HG02981 (cell line): ENCODE results near the gene PGA4.

Source experiments
- ATAC-seq: cut with Tn5 transposase; IDR thresholded peaks from one replicate; pipeline ENCODE4 v1.9.1; 2021; ENCODE audit warnings: mild to moderate bottlenecking, moderate library complexity; ENCODE audit not compliant: unreplicated experiment

Gene PGA4

DNA sequence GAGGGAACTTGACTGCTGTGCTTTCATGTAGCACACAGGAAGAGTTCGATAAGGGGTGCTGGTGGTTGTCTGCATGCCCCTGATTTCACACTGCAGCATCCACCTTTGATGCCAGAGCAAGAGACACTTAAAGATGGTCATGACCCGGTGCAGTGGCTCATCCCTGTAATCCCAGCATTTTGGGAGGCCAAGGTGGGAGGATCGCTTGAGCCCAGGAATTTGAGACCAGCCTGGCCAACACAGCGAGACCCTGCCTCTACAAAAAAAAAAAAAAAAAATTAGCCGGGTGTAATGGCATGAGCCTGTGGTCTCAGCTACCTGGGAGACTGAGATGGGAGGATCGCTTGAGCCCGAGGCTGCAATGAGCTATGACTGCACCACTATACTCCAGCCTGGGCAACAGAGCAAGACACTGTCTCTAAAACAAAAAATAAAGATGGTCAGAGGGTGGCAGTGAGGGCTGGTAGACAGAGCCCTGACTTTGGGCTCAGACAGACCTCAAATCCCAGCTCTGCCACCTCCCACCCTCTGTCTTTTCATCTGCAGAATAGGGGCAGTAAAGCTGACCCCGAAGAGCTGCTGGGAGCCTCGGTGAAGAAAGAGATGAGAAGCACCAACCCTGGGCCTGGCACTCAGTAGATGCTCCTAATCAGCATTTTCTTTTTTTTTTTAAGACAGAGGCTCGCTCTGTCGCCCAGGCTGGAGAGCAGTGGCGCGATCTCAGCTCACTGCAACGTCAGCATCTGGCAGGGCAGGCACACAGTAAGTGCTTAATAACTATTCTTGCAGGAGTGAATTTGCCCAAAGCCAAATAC is 55.2 kb downstream of the PGA4 start:
- no peak for ATAC-seq

GRCh38 chr11:61278001-61278470 is 55.9 kb downstream of the PGA4 start:
- ATAC-seq, result no peak

DNA sequence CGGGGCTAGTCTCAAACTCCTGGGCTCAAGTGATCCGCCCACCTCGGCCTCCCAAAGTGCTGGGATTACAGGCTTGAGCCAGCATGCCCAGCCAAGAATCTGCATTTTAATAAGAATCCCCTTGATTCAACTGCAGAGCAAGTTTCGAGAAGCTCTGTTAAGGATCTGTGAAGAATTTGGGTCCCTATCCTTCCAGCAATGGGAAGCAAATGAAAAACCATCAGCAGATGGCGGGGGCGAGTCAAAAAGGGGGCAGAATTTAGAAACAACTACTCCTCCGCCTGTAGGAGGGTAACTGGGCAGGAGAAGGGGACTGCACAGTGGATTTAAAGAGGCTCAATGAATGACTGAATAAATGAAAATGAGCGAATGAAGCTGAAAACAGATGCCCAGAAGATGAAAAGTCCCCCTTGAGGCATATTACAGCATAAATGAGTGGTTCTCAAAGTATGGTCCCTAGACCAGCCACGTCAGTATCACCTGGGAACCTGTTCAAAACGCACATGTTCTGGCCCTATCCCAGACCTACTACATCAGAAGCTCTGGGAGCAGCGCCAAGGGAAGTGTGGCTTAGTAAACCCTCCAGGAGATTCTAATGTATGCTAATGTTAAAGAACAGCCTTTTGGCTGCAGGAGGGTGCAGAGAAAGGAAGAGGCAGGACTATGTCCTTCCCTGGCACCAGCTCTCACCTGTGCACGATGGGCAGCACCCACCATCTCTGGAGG is 58.0 kb downstream of the PGA4 start:
- no peak for ATAC-seq

GRCh38 chr11:61280883-61281580 is 58.9 kb downstream of the PGA4 start:
- ATAC-seq, result no peak
